Prostate gland (tissue), 2 donors: ENCODE results near the gene LRRC10B.
A peak's percentile ranks its signal among the peaks of the same experiment; 100 is the strongest.

Experiments used
- POLR2A ChIP-seq: fragments of 450-650 bp; IDR thresholded peaks from one replicate; pipeline ENCODE4 v1.6.1; 2016; ENCODE audit warnings: antibody characterized with exemption, mild to moderate bottlenecking
- POLR2AphosphoS5 ChIP-seq: sonication (generic); formaldehyde crosslinking; IDR thresholded peaks from one replicate; pipeline ENCODE4 v1.6.1; 2017; ENCODE audit warnings: antibody characterized with exemption
- TF ChIP-seq, protein P1 (sequence below), 4 experiments: fragments of 200-600 bp in 2 of 4; fragments of 450-650 bp in 2 of 4; sonication (generic) in 2 of 4; IDR thresholded peaks; 1 replicate in 3 of 4; 2 replicates in 1 of 4; pipeline ENCODE4 v1.5.1; 2016 to 2019; ENCODE audit warnings: antibody characterized with exemption in 4 of 4, mild to moderate bottlenecking in 2 of 4, moderate library complexity in 2 of 4

GRCh38 chr11:61533401-61533800, 24.9 kb downstream of the LRRC10B start:
- no peak for TF ChIP-seq POLR2A
- TF ChIP-seq, protein P1, sequence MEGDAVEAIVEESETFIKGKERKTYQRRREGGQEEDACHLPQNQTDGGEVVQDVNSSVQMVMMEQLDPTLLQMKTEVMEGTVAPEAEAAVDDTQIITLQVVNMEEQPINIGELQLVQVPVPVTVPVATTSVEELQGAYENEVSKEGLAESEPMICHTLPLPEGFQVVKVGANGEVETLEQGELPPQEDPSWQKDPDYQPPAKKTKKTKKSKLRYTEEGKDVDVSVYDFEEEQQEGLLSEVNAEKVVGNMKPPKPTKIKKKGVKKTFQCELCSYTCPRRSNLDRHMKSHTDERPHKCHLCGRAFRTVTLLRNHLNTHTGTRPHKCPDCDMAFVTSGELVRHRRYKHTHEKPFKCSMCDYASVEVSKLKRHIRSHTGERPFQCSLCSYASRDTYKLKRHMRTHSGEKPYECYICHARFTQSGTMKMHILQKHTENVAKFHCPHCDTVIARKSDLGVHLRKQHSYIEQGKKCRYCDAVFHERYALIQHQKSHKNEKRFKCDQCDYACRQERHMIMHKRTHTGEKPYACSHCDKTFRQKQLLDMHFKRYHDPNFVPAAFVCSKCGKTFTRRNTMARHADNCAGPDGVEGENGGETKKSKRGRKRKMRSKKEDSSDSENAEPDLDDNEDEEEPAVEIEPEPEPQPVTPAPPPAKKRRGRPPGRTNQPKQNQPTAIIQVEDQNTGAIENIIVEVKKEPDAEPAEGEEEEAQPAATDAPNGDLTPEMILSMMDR (IDR thresholded peaks at IDR 0.05): peak in 1 of 4 experiments; percentile 25
- TF ChIP-seq POLR2AphosphoS5: peak; percentile 87
